PC-3 (cell line): ENCODE data around the gene PLA2G4D.

Experiments
- EZH2 ChIP-seq: fragments of 300-600 bp; sonication (generic); IDR thresholded peaks from one replicate; pipeline ENCODE4 v1.6.1; 2017; ENCODE audit warnings: antibody characterized with exemption, mild to moderate bottlenecking, low read length; ENCODE audit not compliant: unreplicated experiment
- EZH2phosphoT487 ChIP-seq: fragments of 300-600 bp; sonication (generic); IDR thresholded peaks from 2 replicates; pipeline ENCODE4 v1.6.1; 2018; ENCODE audit warnings: mild to moderate bottlenecking, antibody characterized with exemption, low read length, borderline replicate concordance
- TF ChIP-seq, protein P1 (sequence below): fragments of 300-600 bp; sonication (generic); conservative IDR thresholded peaks from 2 replicates; pipeline ENCODE4 v1.5.1; 2017; ENCODE audit warnings: antibody characterized with exemption, low read depth, mild to moderate bottlenecking, low read length

DNA sequence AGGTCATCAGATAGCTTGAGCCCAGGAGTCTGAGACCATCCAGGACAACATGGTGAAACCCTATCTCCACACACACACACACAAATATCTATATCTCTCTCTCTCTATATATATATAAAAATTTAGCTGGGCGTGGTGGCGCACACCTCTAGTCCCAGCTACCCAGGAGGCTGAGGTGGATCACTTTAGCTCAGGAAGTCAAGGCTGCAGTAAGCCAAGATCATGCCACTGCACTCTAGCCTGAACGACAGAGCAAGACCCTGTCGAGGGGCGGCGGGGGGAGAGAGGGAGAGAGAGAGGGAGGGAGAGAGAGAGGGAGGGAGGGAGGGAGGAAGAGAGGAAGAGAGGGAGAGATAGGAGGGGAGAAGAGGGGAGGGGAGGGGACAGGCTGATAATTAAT, 34.1 kb upstream of the PLA2G4D start:
- TF ChIP-seq, protein P1, sequence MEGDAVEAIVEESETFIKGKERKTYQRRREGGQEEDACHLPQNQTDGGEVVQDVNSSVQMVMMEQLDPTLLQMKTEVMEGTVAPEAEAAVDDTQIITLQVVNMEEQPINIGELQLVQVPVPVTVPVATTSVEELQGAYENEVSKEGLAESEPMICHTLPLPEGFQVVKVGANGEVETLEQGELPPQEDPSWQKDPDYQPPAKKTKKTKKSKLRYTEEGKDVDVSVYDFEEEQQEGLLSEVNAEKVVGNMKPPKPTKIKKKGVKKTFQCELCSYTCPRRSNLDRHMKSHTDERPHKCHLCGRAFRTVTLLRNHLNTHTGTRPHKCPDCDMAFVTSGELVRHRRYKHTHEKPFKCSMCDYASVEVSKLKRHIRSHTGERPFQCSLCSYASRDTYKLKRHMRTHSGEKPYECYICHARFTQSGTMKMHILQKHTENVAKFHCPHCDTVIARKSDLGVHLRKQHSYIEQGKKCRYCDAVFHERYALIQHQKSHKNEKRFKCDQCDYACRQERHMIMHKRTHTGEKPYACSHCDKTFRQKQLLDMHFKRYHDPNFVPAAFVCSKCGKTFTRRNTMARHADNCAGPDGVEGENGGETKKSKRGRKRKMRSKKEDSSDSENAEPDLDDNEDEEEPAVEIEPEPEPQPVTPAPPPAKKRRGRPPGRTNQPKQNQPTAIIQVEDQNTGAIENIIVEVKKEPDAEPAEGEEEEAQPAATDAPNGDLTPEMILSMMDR, result no peak
- TF ChIP-seq EZH2 (no peak), EZH2phosphoT487 (no peak)
